A549 (cell line): ENCODE results near the gene FNDC7. TPM values are rescaled to one million over a fixed set of nuclear protein-coding genes. Genes with fewer than 3 reads are reported as not detected.

Experiments
- ATAC-seq, 2 experiments: fragments of 200-7000 bp in 1 of 2; fragments of >200 bp in 1 of 2; cut with Nextera tagmentation in 1 of 2; cut with Tn5 transposase in 1 of 2; 3 replicates each; pipeline versions ENCODE4 v1.8.0 to v1.9.1; 2018 to 2020; ENCODE audit warnings: mild to moderate bottlenecking in 1 of 2, moderate library complexity in 1 of 2
- CTCF ChIA-PET: fragments of 300-600 bp; sonication (Branson Sonifier 250); formaldehyde crosslinking; extraction: SDS; loops from one replicate; lab custom pipeline; 2021; ENCODE audit warnings: antibody characterized with exemption, inconsistent platforms; lab: Yijun Ruan, JAX
- POLR2A ChIA-PET: fragments of 350-600 bp; formaldehyde crosslinking; extraction: SDS; loops from one replicate; lab custom pipeline; 2021; ENCODE audit warnings: antibody characterized with exemption, inconsistent platforms; lab: Yijun Ruan, JAX
- DNase-seq, 2 experiments: peaks; one replicate each; pipeline versions ENCODE4 v3.0.0 to v3.0.0-alpha.2; 2011 to 2016; ENCODE audit warnings: low read depth in 1 of 2, low spot score in 1 of 2
- FAIRE-seq: peaks from 2 replicates; lab custom pipeline; 2011; peaks lifted over from hg19 to GRCh38; lab: Jason Lieb, UNC
- H3K27ac ChIP-seq, 2 experiments: fragments of >200 bp; sonication (Bioruptor Twin); formaldehyde crosslinking; 3 replicates each; pipeline ENCODE4 v1.5.1; 2016 to 2017
- H3K4me1 ChIP-seq: fragments of >200 bp; sonication (Bioruptor Twin); formaldehyde crosslinking; 3 replicates; pipeline ENCODE4 v1.6.1; 2016
- H3K4me2 ChIP-seq: fragments of >200 bp; sonication (Bioruptor Twin); formaldehyde crosslinking; 3 replicates; pipeline ENCODE4 v1.6.1; 2016
- H3K4me3 ChIP-seq: fragments of >200 bp; sonication (Bioruptor Twin); formaldehyde crosslinking; 3 replicates; pipeline ENCODE4 v1.5.1; 2016
- H3K9me3 ChIP-seq: fragments of >200 bp; sonication (Bioruptor Twin); formaldehyde crosslinking; 3 replicates; pipeline ENCODE4 v1.6.1; 2016
- BCL3 ChIP-seq: fragments of >200 bp; sonication (Bioruptor Twin); formaldehyde crosslinking; IDR thresholded peaks from 3 replicates; pipeline ENCODE4 v1.6.1; 2016
- CBX2 ChIP-seq: fragments of 200-600 bp; sonication (generic); IDR thresholded peaks from 2 replicates; pipeline ENCODE4 v1.6.1; 2016; ENCODE audit warnings: low read depth, mild to moderate bottlenecking, borderline replicate concordance
- CEBPB ChIP-seq, 2 experiments: fragments of >200 bp in 1 of 2; sonication (Bioruptor Twin) in 1 of 2; formaldehyde crosslinking in 1 of 2; IDR thresholded peaks; 2 replicates each; pipeline ENCODE4 v1.6.1; 2012 to 2016
- CHD2 ChIP-seq: fragments of 150-350 bp; IDR thresholded peaks from 2 replicates; pipeline ENCODE4 v1.6.1; 2014; ENCODE audit warnings: low read length; ENCODE audit not compliant: partially characterized antibody
- EHF ChIP-seq: fragments of 250-450 bp; sonication (Bioruptor Pico); IDR thresholded peaks from 2 replicates; pipeline ENCODE4 v1.5.0; 2020; ENCODE audit warnings: mild to moderate bottlenecking
- EHMT2 ChIP-seq: fragments of 200-600 bp; sonication (generic); IDR thresholded peaks from 2 replicates; pipeline ENCODE4 v1.6.1; 2016; ENCODE audit warnings: antibody characterized with exemption, low read depth, mild to moderate bottlenecking, moderate library complexity
- FOSB ChIP-seq: fragments of 250-450 bp; sonication (Bioruptor Pico); IDR thresholded peaks from 2 replicates; pipeline ENCODE4 v1.5.0; 2020; ENCODE audit warnings: mild to moderate bottlenecking, moderate library complexity
- HEYL ChIP-seq: fragments of 250-450 bp; sonication (Bioruptor Pico); IDR thresholded peaks from 2 replicates; pipeline ENCODE4 v1.8.0; 2021; ENCODE audit warnings: mild to moderate bottlenecking, moderate library complexity
- HMGXB4 ChIP-seq: fragments of 250-450 bp; sonication (Bioruptor Pico); IDR thresholded peaks from 2 replicates; pipeline ENCODE4 v1.5.0; 2021; ENCODE audit warnings: mild to moderate bottlenecking, moderate library complexity, borderline replicate concordance
- MAFK ChIP-seq: fragments of 450-650 bp; IDR thresholded peaks from 2 replicates; pipeline ENCODE4 v1.6.1; 2014; ENCODE audit not compliant: partially characterized antibody
- NPAS2 ChIP-seq: fragments of 250-450 bp; sonication (Bioruptor Pico); IDR thresholded peaks from 2 replicates; pipeline ENCODE4 v1.8.0; 2022; ENCODE audit warnings: mild to moderate bottlenecking, moderate library complexity, borderline replicate concordance
- POLR2A ChIP-seq: IDR thresholded peaks from 2 replicates; pipeline ENCODE4 v1.6.1; 2012; ENCODE audit warnings: mild to moderate bottlenecking, low read length
- POLR2AphosphoS2 ChIP-seq: conservative IDR thresholded peaks from 2 replicates; pipeline ENCODE4 v1.6.1; 2012; ENCODE audit warnings: low read length, improper control_type of control experiment, inconsistent platforms
- RARB ChIP-seq: fragments of 250-450 bp; sonication (Bioruptor Pico); IDR thresholded peaks from 2 replicates; pipeline ENCODE4 v1.8.0; 2021; ENCODE audit warnings: mild to moderate bottlenecking, moderate library complexity
- RCOR1 ChIP-seq: fragments of 150-350 bp; IDR thresholded peaks from 2 replicates; pipeline ENCODE4 v1.6.1; 2014; ENCODE audit warnings: antibody characterized with exemption, low read length, low read depth
- SMC3 ChIP-seq: fragments of >200 bp; sonication (Bioruptor Twin); formaldehyde crosslinking; IDR thresholded peaks from 3 replicates; pipeline ENCODE4 v1.6.1; 2018; ENCODE audit warnings: inconsistent platforms
- ZFP36 ChIP-seq: fragments of 450-650 bp; IDR thresholded peaks from 2 replicates; pipeline ENCODE4 v1.6.1; 2014; ENCODE audit warnings: borderline replicate concordance; ENCODE audit not compliant: partially characterized antibody
- ZNF302 ChIP-seq: fragments of 250-450 bp; sonication (Bioruptor Pico); IDR thresholded peaks from 2 replicates; pipeline ENCODE4 v1.9.0; 2021; ENCODE audit warnings: inconsistent platforms, mild to moderate bottlenecking, moderate library complexity
- WGBS: methylation state at CpG from one replicate; pipeline ENCODE4 v1.1.6; 2017; ENCODE audit errors: missing lambda C conversion rate; 5-methylcytosine and 5-hydroxymethylcytosine counted together
- polyA plus RNA-seq, 4 experiments: library from polyadenylated mRNA; depleted of rRNA in 3 of 4; stranded (reverse); fragments of >200 nt; fragmentation: RNase III in 1 of 4; extraction: RNeasy Plus Mini Kit Qiagen cat#74134 plus additional on column Dnase treatment in 1 of 4; gene quantifications; 2 replicates in 3 of 4; 3 replicates in 1 of 4; pipeline ENCODE4 v1.2.3, GENCODE V29; 2011 to 2017
- TF ChIP-seq, protein P1 (sequence below): IDR thresholded peaks from 2 replicates; pipeline ENCODE4 v1.6.1; 2012; ENCODE audit warnings: low read depth, borderline replicate concordance
- TF ChIP-seq, protein P2 (sequence below): fragments of 200-600 bp; sonication (generic); IDR thresholded peaks from 2 replicates; pipeline ENCODE4 v1.6.1; 2016; ENCODE audit warnings: antibody characterized with exemption, mild to moderate bottlenecking, moderate library complexity
- TF ChIP-seq, protein P3 (sequence below): fragments of 150-350 bp; IDR thresholded peaks from 2 replicates; pipeline ENCODE4 v1.6.1; 2014; ENCODE audit warnings: low read depth, mild to moderate bottlenecking, low read length

Gene FNDC7
- polyA plus RNA-seq, 2 of the 4 experiments (the other 2 are of a cell fraction): not detected

DNA sequence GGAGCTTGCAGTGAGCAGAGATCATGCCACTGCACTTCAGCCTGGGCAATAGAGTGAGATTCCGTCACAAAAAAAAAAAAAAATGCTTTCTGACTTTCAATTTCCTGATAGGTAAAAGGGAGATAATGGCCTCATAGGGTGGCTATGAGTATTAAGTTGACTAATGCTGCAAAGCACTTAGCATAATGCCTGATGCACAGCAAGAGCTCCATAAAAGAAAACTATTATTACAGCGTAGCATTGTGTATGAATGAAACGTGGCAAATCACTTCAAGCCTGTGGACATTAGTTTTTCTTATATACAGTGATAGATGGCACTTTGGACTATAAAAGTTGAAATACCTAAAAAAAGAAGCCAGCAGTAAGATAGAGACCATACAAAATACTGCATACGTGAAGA is 16.8 kb downstream of the FNDC7 start:
- DNase-seq: no peak
- 80% methylated on average over 4 of the region's 4 CpGs for WGBS
- no peak for FAIRE-seq
- CTCF ChIA-PET: interaction anchor here (0.6 to 1.0 kb wide), 2 partner anchors 132 to 144 kb away, joined by 3 to 4 read pairs; no protein-coding TSS in a partner anchor
- TF ChIP-seq POLR2A (no peak), FOSB (CRISPR knock-in tag) (no peak), ZNF302 (CRISPR knock-in tag) (no peak), BCL3 (no peak), MAFK (no peak), HEYL (CRISPR knock-in tag) (no peak), EHF (no peak), POLR2AphosphoS2 (no peak), CBX2 (no peak)
- TF ChIP-seq, all 56 proteins: peak for 0
- H3K4me3 ChIP-seq: no peak overlapping the region
- ATAC-seq: no peak
- no peak overlapping the region for H3K4me2 ChIP-seq
- POLR2A ChIA-PET: no interaction called here
- no peaks in the 10 kb centered on the region for H3K9me3 ChIP-seq
- H3K4me1 ChIP-seq: no peaks in the 10 kb centered on the region
- no peak overlapping the region for H3K27ac ChIP-seq

DNA sequence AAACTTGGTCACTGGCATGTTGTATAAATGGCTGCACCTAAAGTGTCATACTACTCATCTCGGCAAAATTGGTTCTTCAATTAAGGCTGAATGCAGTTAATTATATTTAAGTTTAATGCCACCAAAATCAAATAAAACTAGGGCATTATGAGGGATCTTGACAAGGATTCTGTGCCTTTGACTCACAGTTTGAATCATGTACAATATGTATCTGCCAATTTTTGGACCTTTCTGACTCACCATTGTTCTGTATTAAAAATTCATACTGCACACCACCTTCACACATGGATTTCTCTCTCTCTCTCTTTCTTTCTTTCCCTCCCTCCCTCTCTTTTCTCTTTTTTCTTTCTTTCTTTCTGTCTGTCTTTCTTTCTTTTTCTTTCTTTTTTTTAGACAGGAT is 19.7 kb downstream of the FNDC7 start:
- TF ChIP-seq NPAS2 (no peak), CEBPB (IDR thresholded peaks at IDR 0.05) (no peak), RARB (no peak), EHMT2 (no peak), HEYL (CRISPR knock-in tag) (no peak), SMC3 (no peak), CHD2 (no peak), ZFP36 (no peak), RCOR1 (no peak), HMGXB4 (CRISPR knock-in tag) (no peak)
- TF ChIP-seq, protein P1, sequence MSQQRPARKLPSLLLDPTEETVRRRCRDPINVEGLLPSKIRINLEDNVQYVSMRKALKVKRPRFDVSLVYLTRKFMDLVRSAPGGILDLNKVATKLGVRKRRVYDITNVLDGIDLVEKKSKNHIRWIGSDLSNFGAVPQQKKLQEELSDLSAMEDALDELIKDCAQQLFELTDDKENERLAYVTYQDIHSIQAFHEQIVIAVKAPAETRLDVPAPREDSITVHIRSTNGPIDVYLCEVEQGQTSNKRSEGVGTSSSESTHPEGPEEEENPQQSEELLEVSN: no peak
- TF ChIP-seq, protein P2, sequence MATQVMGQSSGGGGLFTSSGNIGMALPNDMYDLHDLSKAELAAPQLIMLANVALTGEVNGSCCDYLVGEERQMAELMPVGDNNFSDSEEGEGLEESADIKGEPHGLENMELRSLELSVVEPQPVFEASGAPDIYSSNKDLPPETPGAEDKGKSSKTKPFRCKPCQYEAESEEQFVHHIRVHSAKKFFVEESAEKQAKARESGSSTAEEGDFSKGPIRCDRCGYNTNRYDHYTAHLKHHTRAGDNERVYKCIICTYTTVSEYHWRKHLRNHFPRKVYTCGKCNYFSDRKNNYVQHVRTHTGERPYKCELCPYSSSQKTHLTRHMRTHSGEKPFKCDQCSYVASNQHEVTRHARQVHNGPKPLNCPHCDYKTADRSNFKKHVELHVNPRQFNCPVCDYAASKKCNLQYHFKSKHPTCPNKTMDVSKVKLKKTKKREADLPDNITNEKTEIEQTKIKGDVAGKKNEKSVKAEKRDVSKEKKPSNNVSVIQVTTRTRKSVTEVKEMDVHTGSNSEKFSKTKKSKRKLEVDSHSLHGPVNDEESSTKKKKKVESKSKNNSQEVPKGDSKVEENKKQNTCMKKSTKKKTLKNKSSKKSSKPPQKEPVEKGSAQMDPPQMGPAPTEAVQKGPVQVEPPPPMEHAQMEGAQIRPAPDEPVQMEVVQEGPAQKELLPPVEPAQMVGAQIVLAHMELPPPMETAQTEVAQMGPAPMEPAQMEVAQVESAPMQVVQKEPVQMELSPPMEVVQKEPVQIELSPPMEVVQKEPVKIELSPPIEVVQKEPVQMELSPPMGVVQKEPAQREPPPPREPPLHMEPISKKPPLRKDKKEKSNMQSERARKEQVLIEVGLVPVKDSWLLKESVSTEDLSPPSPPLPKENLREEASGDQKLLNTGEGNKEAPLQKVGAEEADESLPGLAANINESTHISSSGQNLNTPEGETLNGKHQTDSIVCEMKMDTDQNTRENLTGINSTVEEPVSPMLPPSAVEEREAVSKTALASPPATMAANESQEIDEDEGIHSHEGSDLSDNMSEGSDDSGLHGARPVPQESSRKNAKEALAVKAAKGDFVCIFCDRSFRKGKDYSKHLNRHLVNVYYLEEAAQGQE: no peak
- TF ChIP-seq, protein P3, sequence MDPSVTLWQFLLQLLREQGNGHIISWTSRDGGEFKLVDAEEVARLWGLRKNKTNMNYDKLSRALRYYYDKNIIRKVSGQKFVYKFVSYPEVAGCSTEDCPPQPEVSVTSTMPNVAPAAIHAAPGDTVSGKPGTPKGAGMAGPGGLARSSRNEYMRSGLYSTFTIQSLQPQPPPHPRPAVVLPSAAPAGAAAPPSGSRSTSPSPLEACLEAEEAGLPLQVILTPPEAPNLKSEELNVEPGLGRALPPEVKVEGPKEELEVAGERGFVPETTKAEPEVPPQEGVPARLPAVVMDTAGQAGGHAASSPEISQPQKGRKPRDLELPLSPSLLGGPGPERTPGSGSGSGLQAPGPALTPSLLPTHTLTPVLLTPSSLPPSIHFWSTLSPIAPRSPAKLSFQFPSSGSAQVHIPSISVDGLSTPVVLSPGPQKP: no peak
- TF ChIP-seq, all 56 proteins: peak for 0
- POLR2A ChIA-PET: no interaction called here
- FAIRE-seq (no peak), ATAC-seq (no peak), DNase-seq (no peak)
- Histone ChIP-seq H3K4me3 (no peak overlapping the region), H3K4me1 (no peaks in the 10 kb centered on the region), H3K4me2 (no peak overlapping the region), H3K27ac (no peak overlapping the region), H3K9me3 (no peaks in the 10 kb centered on the region)
- CTCF ChIA-PET: no interaction called here
- WGBS: 100% methylated on average over 1 of the region's 1 CpG
